KMS-11 (cell line): ENCODE measurements around the gene AK5.

ENCODE experiments used
- H2AFZ ChIP-seq: fragments of 200-600 bp; sonication (generic); 2 replicates; pipeline ENCODE4 v1.6.1; 2016; ENCODE audit warnings: antibody characterized with exemption, mixed run types, low read depth
- H3K27ac ChIP-seq: fragments of 200-600 bp; sonication (generic); 2 replicates; pipeline ENCODE4 v1.6.1; 2016; ENCODE audit warnings: mild to moderate bottlenecking, mixed run types
- H3K27me3 ChIP-seq: fragments of 200-600 bp; sonication (generic); 2 replicates; pipeline ENCODE4 v1.6.1; 2017; ENCODE audit warnings: mild to moderate bottlenecking, low read depth, mixed run types, moderate library complexity; ENCODE audit not compliant: insufficient read depth
- H3K36me3 ChIP-seq: fragments of 200-600 bp; sonication (generic); 2 replicates; pipeline ENCODE4 v1.6.1; 2017; ENCODE audit warnings: mild to moderate bottlenecking, mixed run types; ENCODE audit not compliant: insufficient read depth
- H3K4me1 ChIP-seq: fragments of 200-600 bp; sonication (generic); 2 replicates; pipeline ENCODE4 v1.6.1; 2016; ENCODE audit warnings: mild to moderate bottlenecking, low read depth, mixed run types; ENCODE audit not compliant: poor library complexity, severe bottlenecking
- H3K4me2 ChIP-seq: fragments of 200-600 bp; sonication (generic); 2 replicates; pipeline ENCODE4 v1.7.0; 2016; ENCODE audit warnings: mild to moderate bottlenecking, mixed run types
- H3K4me3 ChIP-seq: fragments of 200-600 bp; sonication (generic); IDR thresholded peaks from 2 replicates; pipeline ENCODE4 v1.6.1; 2017; ENCODE audit warnings: low read depth, low read length, mixed read lengths; ENCODE audit not compliant: insufficient read depth
- H3K79me2 ChIP-seq: fragments of 200-600 bp; sonication (generic); 2 replicates; pipeline ENCODE4 v1.6.1; 2016; ENCODE audit warnings: low read depth, mixed run types; ENCODE audit not compliant: insufficient read depth
- H3K9ac ChIP-seq: fragments of 200-600 bp; sonication (generic); 2 replicates; pipeline ENCODE4 v1.6.1; 2016; ENCODE audit warnings: mild to moderate bottlenecking, mixed run types
- H4K20me1 ChIP-seq: fragments of 200-600 bp; sonication (generic); 2 replicates; pipeline ENCODE4 v1.6.1; 2016; ENCODE audit warnings: mild to moderate bottlenecking, mixed run types; ENCODE audit not compliant: insufficient read depth
- CTCF ChIP-seq: fragments of 200-600 bp; sonication (generic); conservative IDR thresholded peaks from 2 replicates; pipeline ENCODE4 v1.6.1; 2017; ENCODE audit warnings: low read depth, mild to moderate bottlenecking, antibody characterized with exemption, low read length, moderate library complexity, mixed read lengths

AK5 gene

GRCh38 chr1:77395051-77395450 lies 113.2 kb downstream of the AK5 start:
- H3K27me3 ChIP-seq = no peaks in the 10 kb centered on the region
- no peak for TF ChIP-seq CTCF
- H3K4me2 ChIP-seq = no peak overlapping the region
- no peaks in the 10 kb centered on the region for H3K36me3 ChIP-seq
- no peaks in the 10 kb centered on the region for H4K20me1 ChIP-seq
- H3K79me2 ChIP-seq = no peaks in the 10 kb centered on the region
- H2AFZ ChIP-seq = no peak overlapping the region
- H3K27ac ChIP-seq = no peak overlapping the region
- no peak overlapping the region for H3K4me3 ChIP-seq
- H3K4me1 ChIP-seq = no peaks in the 10 kb centered on the region
- no peak overlapping the region for H3K9ac ChIP-seq

- Histone ChIP-seq H2AFZ (no peak overlapping the region), H3K4me2 (no peak overlapping the region), H3K79me2 (no peaks in the 10 kb centered on the region), H3K4me1 (no peaks in the 10 kb centered on the region), H4K20me1 (no peaks in the 10 kb centered on the region), H3K4me3 (no peak overlapping the region), H3K9ac (no peak overlapping the region), H3K36me3 (no peaks in the 10 kb centered on the region), H3K27ac (no peak overlapping the region), H3K27me3 (no peaks in the 10 kb centered on the region)
- TF ChIP-seq CTCF = no peak
Measured at GRCh38 chr1:77398152-77398551, 116.3 kb downstream of the AK5 start.

GRCh38 chr1:77399250-77400086 lies 117.6 kb downstream of the AK5 start:
- Histone ChIP-seq H3K9ac (no peak overlapping the region), H3K4me1 (no peaks in the 10 kb centered on the region), H3K79me2 (no peaks in the 10 kb centered on the region), H3K27ac (no peak overlapping the region), H4K20me1 (no peaks in the 10 kb centered on the region), H3K27me3 (no peaks in the 10 kb centered on the region), H3K4me2 (no peak overlapping the region), H3K4me3 (no peak overlapping the region), H2AFZ (no peak overlapping the region), H3K36me3 (no peaks in the 10 kb centered on the region)
- no peak for TF ChIP-seq CTCF

GRCh38 chr1:77400781-77401180 lies 119.0 kb downstream of the AK5 start:
- Histone ChIP-seq H3K27me3 (no peaks in the 10 kb centered on the region), H3K27ac (no peak overlapping the region), H3K36me3 (no peaks in the 10 kb centered on the region), H3K4me1 (no peaks in the 10 kb centered on the region), H2AFZ (no peak overlapping the region), H3K4me3 (no peak overlapping the region), H4K20me1 (no peaks in the 10 kb centered on the region), H3K9ac (no peak overlapping the region), H3K4me2 (no peak overlapping the region), H3K79me2 (no peaks in the 10 kb centered on the region)
- TF ChIP-seq CTCF = no peak
